AG09319 (cell line): ENCODE data around the gene TPCN1.

ENCODE experiments used
- DNase-seq: peaks from one replicate; pipeline ENCODE4 v3.0.0-alpha.2; 2010; ENCODE audit warnings: low read depth; ENCODE audit errors: extremely low read depth
- CTCF ChIP-seq: IDR thresholded peaks from 2 replicates; pipeline ENCODE4 v1.5.1; 2011; ENCODE audit warnings: low read depth, mild to moderate bottlenecking, inconsistent platforms, low read length, moderate library complexity

The TPCN1 gene

GRCh38 chr12:113268621-113269020 is 47.4 kb downstream of the TPCN1 start:
- TF ChIP-seq CTCF, result no peak
- DNase-seq, result no peak

DNA sequence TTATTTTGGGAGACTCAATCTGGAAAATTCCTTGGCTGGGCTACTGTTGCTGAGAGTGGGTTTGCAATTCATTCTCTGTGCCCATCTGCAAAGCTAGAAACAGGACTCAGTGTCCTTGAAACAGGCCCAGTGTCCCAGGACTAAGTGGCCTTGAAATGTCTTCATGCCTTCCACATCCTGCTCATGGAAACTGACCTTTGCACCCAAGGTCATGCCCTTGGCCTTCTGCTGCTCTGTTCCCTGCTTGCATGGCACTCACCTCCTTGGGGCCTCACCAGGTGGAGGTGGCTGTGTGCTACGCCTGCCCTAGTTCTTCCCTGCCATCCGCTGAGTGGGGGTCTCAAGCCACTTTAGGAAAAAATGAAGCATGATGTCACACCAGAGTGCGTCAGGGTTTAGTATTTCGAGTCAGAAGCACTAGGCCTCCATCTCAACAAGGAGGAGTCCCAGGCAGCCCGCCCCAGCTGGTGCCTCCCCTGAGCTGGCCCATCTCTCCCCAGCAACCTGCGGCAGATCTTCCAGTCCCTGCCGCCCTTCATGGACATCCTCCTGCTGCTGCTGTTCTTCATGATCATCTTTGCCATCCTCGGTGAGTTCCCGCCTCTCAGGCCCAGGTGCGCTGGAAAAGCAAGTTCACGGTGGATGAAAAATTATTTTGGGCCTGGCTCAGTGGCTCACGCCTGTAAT is 48.1 kb downstream of the TPCN1 start:
- DNase-seq, result no peak
- TF ChIP-seq CTCF, result no peak

GRCh38 chr12:113270709-113271009 is 49.4 kb downstream of the TPCN1 start:
- TF ChIP-seq CTCF, result no peak
- no peak for DNase-seq

- no peak for DNase-seq
- no peak for TF ChIP-seq CTCF
Observed at GRCh38 chr12:113271466-113271852, 50.2 kb downstream of the TPCN1 start.

- peak; percentile 39 for DNase-seq
- no peak for TF ChIP-seq CTCF
Observed at GRCh38 chr12:113271853-113272561, 50.7 kb downstream of the TPCN1 start.

DNA sequence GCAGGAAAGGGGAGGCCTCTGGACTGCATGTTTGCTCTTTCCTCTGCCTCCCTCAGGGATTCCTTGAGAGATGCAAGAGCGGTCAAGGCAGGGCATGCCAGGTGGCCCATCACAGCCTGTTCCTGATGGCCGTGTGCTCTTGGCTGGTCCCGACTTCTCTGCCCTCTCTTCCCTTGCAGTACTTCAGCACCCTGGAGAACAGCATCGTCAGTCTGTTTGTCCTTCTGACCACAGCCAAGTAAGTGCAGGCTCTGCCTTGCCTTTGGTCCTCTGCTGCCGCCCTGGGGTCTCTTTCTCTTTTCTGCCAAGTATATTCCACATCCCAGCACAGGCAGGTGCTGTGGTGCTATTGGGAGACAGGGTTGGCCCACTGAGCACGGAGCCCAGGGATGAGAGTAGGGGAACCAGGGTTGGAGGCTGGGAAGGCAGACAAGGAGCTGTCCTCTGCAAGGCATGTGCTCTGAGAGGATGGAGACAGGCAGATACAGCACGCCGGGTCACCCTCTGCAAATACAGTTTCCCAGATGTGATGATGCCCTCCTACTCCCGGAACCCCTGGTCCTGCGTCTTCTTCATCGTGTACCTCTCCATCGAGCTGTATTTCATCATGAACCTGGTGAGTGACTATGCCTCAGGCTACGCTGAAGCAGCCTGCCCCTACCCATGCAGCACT is 51.9 kb downstream of the TPCN1 start:
- DNase-seq, result no peak
- no peak for TF ChIP-seq CTCF

DNA sequence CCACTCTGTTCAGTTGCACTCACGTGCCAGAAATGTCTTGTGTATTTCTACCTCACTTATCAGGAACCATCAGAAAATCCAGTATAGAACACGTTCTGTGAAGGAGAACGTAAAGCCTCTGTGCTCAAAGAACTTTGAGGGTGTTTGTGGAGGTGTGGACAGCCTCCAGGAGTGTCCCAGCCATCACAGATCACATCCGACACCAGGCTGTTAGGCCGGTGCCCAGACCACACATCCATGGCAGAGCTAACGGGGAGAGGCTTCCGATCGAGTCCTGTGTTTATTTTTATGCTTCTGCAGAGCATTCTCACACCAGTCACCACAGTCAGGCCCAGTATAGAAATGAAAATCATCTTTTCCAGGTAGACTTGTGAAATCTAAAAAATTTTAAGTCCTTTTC is 53.6 kb downstream of the TPCN1 start:
- TF ChIP-seq CTCF, result no peak
- no peak for DNase-seq
